HG03442 (cell line): ENCODE data around the gene KRT17.
"Not testable (repeated sequence)": the region's sequence is repeated elsewhere in the genome, so short reads cannot be mapped to it uniquely, and the experiment has no call there.

Source experiments
- ATAC-seq: cut with Tn5 transposase; IDR thresholded peaks from one replicate; pipeline ENCODE4 v1.9.1; 2021; ENCODE audit warnings: mild to moderate bottlenecking, moderate library complexity; ENCODE audit not compliant: unreplicated experiment

KRT17 gene

GRCh38 chr17:41600318-41600717 is 24.1 kb downstream of the KRT17 start:
- no peak for ATAC-seq

DNA sequence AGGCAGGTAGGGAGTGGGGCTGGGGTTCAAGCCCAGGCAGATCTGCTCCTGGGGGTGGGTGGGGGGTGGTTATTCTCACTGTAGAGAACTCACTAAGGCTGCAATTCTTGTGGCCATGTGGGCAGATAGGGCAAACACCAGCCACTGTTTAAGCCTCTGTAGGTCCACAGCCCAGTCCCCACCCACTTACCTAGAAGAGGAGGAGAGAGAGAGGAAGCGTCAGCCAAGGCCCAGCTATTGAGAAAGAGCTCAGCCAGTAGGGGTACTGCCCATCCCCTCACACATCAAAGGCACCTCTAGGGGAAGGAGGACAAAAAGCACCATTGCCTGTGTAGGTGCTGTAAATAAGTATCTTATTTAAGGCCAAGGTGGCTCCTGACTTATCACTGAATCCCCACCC is 24.7 kb downstream of the KRT17 start:
- ATAC-seq, result no peak

DNA sequence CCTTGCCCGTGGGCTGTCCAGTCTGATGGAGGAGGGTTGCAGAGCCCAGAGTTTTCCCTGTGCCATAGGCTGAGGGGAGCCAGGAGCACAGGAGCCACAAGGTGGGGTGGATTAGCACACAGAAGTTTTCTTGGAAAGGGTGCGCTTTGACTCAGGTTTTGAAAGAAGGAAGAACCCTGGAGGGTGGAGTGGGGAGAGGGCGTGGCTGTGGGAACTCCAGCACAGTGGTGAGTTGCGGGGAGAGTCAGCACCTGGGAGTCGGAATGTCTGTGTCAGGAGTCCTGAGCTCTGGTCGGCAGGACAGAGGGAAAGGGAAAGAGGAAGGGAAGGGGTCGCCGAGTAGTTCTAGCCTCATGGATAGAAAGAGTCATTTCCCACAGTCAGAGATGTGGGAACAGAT is 28.8 kb downstream of the KRT17 start:
- no peak for ATAC-seq

- ATAC-seq, result no peak
Observed at GRCh38 chr17:41594363-41594915, 29.9 kb downstream of the KRT17 start.

GRCh38 chr17:41593306-41593981 is 30.9 kb downstream of the KRT17 start:
- ATAC-seq, result no peak

- ATAC-seq, result no peak
Observed at GRCh38 chr17:41592601-41593305, 31.6 kb downstream of the KRT17 start.

- ATAC-seq, result no peak
Observed at GRCh38 chr17:41589301-41589700, 35.1 kb downstream of the KRT17 start.

DNA sequence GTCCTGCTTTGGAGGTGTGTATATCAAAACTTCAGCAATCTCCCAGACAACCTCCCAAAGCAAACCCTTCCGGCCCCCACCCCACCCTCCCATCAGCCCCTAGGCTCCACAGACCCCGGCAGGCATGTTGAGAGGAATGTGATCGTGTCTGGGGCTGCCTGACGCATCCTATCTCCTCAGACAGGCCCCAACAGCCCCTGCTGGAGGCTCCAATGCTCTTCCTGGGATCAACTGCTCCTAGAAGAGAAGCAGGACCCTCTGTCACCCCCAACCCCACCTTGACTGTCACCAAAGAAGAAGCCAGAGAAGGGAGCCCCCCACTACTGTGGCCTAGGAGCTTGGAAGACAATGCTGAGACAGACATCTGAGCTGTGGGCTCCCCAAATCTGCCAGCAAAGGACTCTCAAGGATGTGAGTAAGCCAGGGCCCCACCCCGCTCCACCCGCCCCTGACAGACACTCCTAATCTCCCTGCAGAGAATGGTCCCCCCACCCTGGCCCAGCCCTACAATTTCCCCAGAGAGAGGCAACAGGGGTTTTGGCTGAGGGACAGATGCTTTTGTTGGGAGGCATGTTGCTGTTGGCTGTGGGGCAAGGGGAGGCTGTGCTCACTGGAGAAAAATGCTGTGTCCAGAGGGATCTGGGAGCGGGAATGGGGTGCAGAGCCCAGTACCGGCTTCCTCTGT is 36.1 kb downstream of the KRT17 start:
- ATAC-seq, result no peak

GRCh38 chr17:41586863-41587495 is 37.4 kb downstream of the KRT17 start, which contains the start of gene KRT14:
TSS of gene KRT14 (minus strand) at chr17:41586895. CDS start at chr17:41586834, 61 bp downstream.
- ATAC-seq, result no peak

DNA sequence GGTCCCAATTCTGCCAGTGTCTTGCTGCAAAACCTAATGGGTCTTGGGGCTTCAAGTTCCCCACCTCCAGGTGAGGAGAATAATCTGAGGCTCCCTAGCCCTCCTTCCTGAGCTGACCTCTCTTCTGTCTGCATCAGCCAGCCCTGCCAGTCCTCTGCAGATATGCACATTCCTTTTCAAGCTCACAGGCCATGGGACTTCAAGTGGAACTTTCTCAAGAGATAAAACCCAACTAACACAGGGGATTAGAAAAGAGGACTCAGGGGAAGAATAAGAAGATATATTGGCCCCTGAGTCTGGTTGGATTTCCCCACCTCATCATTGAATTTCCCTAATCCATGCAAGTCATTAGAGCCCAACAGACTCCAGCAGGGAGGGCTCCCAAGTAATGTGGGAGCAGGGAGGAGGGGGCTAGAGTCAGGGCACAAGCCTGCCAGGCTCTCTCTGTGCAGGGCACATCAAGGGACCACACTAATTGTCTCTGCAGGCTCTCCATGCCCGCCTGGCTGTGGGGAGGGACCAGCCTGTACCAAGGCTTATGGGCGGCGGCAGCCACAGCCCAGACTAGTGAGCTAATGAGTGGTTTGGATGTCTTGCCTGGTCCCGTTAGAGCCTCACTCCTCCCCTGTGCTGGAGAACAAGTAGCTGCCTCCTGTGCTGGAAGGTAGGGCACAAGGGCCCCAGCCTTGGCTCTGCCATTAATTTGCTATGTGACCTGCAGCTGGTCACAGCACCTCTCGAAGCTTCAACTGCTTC is 38.9 kb downstream of the KRT17 start:
- ATAC-seq, result no peak

DNA sequence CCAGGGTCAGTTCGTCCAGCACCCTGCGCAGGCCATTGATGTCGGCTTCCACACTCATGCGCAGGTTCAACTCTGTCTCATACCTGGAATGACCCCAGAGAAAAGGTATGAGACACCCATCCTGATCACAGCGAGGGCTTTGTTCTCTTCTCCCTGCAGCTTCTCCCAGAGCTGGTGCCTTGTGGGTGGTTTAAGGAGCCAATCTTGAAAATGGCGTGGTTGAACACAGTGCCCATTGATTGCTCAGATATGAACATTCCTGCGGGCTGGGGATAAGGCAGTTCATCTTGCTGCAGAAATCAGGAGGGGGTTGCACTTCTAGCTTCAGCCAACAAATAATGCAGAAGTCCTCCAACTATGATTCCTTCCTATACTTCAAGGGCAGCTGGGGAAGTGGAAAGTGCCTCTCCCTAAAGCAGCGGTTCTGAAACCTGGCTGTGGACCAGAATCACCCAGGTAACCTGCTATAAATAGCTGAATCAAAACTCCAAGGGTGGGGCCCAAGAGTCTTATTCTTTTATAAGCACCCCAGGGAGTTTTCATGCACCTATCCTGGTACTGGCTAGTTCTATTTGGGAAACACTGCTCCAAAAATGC is 39.9 kb downstream of the KRT17 start:
- not testable (repeated sequence) for ATAC-seq

DNA sequence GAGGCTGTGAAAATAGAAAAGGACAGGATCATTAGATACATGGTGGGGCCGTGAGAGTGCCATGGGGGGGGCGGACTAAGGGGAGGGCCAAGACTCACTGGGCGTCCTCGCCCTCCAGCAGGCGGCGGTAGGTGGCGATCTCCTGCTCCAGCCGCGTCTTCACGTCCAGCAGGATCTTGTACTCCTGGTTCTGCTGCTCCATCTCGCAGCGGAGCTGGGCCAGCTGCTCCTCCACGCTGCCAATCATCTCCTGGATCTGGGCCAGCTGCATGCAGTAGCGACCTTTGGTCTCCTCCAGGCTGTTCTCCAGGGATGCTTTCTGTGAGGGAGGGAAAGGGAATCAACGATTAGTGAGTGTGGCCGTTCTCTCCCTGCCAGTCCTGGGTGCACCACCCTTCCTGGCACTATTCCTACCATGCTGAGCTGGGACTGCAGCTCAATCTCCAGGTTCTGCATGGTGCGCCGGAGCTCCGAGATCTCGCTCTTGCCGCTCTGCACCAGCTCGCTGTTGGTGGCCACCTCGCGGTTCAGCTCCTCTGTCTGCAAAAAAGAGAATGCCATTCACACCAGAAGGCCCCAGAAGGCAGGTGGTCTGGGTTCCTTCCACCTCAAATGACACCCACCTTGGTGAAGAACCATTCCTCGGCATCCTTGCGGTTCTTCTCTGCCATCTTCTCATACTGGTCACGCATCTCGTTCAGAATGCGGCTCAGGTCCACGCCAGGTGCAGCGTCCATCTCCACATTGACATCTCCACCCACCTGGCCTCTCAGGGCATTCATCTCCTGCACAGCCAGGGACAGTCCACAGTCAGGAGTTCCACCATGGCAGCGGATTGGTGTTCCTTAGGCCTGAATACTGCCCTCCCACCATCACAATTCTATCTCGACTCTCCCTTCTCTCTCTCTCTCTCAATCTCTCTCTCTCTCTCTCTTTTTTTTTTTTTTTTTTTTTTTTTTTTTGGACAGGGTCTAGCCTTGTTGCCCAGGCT is 40.9 kb downstream of the KRT17 start:
- ATAC-seq, result no peak

DNA sequence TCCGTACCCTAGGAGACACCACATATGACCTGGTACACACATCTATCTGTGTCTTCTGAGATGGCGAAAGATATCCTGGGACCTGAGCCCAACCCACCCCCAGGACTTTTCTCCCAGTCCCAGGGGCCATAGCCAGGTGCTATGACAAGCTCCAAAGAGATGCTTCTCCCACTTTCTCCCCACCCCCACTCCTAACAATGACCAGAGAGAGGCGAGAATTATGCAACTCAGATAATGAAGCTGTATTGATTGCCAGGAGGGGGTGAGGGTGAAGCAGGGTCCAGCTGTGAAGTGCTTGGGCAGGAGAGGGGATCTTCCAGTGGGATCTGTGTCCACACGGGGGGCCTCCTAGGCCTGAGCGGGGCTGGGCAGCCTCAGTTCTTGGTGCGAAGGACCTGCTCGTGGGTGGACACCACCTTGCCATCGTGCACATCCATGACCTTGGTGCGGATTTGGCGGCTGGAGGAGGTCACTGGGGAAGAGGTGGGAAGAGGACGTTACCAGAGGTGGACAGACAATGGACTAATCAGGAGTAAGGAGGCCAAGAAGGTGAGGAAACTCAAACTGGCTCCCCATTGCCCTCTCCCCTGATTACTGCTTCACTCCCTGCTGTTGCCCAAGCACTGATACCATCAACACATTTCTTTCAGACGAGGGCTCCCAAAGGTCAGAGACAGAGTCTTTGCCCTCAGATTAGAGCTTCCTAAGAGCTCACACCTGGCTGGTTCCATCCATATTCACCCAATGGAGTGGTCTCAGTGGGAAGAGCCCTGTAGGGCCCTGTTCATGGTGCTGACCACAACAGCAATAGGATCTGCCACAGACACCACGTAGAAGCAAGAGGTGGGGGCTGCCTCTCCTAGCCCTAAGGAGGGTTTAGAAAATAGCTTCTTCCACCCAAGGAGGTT is 42.1 kb downstream of the KRT17 start:
- ATAC-seq, result not testable (repeated sequence)

DNA sequence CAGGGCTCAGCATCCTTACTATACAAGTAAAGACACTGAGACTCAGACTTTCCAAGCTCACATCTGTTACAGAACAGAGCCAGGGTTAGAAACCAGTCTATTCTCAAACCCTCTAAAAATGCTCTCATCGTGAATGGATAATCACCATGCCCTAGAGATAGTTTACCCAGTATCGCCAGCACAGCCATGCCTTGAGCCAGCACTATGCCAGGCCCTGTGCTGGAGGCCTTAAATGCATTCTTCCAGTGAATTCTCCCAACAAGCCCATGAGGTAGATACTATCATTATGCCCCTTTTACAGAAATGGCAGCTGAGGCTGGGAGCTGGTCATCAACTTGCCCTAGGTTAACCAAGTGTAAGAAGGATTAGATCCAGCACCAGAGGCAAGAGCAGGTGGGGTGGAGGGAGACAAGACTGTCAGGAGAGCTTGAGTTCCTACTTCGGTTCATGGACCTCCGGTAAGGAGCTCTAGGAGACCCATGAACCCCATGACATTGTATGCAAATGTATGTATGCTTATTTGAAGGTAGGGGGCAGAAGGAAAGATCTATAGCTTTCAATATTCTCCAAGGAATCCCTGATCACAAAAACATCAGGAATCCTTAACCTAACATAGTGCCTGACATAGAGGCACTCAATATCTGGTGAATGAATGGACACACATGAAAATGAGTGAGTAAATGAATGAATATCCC is 42.9 kb downstream of the KRT17 start:
- ATAC-seq, result no peak

- no peak for ATAC-seq
Observed at GRCh38 chr17:41580687-41581365, 43.5 kb downstream of the KRT17 start.

GRCh38 chr17:41580244-41580575 is 44.2 kb downstream of the KRT17 start:
- ATAC-seq, result no peak
